GM21723 (cell line): ENCODE data around the gene SLC38A10.

Source experiments
- ATAC-seq: cut with Tn5 transposase; IDR thresholded peaks from one replicate; pipeline ENCODE4 v1.9.1; 2021; ENCODE audit warnings: mild to moderate bottlenecking, moderate library complexity; ENCODE audit not compliant: unreplicated experiment

The SLC38A10 gene

DNA sequence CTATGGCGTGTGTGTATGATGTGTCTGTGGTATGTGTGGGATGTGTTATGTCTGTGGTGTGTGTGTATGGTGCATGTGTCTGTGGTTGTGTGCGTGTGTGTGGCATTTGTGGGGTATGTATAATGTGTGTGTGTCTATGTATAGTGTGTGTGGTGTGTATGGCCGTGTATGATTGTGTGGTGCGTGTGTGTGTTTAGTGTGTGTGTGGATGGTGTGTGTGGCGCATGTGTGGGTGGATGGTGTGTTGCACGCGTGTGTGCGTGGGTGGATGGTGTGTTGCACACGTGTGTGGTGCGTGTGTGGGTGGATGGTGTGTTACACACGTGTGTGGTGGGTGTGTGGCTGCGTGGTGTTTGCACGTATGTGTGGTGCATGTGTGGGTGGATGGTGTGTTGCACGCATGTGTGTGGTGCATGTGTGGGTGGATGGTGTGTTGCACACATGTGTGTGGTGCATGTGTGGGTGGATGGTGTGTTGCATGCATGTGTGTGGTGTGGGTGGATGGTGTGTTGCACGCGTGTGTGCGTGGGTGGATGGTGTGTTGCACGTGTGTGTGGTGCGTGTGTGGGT is 5.6 kb upstream of the SLC38A10 start:
- ATAC-seq = no peak

DNA sequence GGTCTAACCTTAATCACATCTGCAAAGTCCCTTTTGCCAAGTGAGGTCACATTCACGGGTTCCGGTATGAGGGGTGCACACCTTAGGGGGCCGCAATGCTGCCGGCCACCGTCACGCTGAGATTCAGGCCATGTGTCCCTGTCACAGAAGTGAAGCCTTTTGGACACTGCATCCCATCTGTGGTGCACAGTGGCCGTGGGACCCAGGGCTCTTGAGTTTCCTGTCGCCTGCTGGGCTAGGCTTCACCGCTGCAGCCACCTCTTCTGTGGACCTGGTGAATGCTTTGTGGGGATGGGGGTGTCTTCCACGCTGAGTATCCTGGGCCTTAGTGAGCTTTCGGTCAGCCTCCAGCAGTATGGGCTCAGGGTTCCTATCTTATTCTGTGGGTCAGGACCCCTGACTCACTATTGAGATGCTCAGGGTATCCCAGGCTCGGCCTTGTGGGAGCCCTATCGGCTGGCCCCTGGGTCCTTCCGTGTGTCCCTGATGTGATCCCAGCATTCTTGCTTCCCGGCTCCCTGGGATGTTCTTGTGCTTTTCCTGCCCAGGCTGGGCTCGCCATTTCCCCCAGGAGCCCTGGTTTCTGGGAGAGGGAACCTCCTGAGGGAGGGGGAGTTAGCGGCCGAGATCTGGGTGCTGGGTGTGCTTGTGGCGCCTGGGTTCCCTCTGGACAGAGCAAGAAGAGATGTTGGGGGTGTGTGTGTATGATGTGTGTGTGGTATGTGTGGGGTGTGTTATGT is 4.9 kb upstream of the SLC38A10 start:
- ATAC-seq = no peak

DNA sequence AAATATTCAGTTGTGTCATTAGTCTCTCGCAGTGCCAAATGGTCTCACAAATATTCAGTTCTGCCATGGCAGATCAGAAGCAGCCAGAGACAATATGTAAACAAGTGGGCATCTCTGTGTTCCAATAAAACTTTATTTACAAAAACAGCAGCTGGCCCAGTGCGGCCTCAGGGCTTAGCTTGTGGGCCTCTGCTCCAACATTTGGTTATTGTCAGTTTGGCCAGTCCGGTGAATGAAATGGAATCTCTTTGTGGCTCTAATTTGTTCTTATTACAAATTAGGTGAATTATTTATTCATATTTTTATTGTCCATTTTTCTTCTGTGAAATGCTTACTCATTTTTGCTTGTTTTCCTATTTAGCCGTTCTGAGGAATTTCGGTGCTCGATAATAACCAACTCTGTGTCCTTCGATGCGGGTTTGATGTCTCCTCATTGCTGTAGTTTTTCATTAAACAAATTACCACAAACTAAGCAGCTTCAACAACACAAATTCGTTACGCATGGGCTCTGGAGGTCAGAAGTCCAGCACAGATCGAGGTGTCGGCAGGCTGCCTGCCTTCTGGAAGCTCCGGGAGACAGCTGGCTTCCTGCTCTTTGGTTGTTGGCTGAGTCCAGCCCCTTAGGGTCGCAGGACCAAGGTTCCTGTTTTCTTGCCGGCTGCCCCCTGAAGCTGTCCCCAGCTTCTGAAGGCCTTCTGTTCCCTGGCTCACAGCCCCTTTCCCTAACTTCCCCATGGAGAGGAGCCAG is 4.1 kb upstream of the SLC38A10 start:
- ATAC-seq = no peak

DNA sequence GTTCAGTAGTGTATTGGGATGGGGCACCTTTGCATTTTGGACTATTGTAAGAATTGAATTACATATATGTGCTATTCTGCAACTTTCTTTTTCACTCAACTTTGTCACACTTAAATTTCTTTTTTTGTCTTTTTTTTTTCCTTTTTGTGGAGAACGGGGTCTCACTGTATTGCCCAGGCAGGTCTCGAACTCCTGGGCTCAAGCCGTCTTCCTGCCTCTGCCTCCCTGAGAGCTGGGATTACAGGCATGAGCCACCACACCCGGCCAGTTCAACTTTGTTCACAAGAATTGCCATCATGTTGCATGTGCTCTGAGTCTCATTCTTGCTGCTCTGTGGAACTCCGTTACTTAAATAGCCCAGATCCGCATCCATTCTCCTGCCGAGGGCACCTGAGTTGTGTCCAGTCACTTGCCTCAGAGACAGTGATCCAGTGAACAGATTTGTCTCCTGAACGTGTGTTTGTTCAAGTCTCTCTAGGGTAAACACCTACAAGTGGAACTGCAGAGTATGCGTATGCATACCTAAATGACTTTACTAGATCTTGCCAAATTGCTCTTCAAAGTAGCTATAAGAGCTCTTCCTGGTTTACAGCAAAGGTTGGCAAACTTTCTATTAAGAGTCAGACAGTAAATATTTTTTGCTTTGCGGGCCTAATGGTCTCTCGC is 3.4 kb upstream of the SLC38A10 start:
- no peak for ATAC-seq

DNA sequence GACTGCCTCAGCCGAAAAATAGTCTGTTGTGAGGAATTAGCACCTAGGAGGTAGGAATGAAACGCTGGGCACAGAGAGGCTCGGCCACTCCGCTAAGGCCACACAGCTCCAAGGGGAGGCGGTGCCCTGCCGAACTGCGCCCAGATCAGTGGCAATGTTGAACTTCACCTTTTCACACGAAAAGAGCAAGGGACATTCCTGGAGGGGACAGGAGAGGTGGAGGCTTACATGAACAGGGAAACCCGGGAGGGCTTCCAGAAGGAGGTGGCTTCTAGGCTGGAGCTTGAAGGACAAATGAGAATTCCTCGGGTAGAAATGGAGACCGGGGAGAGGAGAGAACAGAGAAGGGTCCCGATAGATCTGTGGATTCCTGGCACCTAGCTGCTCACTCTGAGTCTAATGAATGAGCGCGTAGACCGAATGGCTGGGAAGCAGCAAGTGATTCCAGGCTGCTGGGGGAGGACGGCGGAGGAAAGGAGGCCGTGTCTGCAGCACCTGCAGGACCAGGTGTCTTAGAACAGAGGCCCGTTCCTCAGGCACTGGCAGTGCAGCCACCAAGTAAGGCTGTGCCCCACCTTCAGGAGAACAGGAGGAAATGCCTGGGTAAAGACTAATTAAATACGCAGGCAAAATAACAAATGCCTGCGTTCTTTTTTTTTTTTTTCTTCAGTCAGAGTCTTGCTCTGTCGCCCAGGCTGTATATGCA is 722 bp upstream of the SLC38A10 start:
- ATAC-seq = peak; percentile 17

DNA sequence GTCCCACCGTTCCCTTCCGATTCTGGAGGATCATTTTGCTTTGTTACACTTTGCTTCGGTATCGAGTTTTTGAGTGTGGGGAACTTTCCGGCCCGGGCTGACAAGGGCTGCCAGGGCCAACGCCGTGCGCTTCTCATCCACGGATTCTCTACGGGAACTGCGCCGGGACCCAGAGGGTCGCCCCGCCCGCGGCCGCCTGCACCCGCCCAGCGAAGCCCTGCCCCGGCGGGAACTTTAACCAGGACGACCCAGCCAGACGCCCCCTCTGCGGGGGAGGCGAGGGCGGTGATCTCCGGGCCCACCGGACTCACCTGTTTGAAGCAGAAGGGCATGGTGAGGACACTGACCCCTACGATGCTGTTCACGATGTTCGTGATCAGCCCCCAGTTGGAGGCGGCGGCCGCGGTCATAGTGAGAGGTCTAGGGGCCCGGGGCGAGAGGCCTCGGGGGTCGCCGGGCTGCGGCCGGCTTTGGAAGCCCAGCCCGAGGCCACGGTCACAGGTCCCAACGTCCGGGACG is 536 bp downstream of the SLC38A10 start:
- peak; percentile 28 for ATAC-seq

DNA sequence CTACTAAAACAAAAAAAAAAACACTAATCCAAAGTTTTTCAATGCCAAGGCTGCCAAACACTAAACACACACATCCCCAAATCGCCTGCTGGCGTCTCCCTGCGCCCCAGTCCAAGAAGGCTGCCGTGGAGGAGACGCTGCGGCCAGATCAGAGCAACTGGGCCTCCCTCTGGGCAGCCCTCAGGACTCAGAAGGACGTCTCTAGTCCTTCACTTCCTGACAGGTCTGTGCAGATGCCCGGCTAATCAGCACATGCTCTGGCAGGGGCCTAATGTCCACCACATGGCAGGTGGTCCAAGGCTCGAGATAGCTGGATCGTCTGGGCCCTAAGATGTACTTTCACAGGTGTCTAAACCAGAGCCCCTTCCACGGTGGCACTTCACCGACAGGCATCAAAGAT is 2.7 kb downstream of the SLC38A10 start:
- no peak for ATAC-seq

DNA sequence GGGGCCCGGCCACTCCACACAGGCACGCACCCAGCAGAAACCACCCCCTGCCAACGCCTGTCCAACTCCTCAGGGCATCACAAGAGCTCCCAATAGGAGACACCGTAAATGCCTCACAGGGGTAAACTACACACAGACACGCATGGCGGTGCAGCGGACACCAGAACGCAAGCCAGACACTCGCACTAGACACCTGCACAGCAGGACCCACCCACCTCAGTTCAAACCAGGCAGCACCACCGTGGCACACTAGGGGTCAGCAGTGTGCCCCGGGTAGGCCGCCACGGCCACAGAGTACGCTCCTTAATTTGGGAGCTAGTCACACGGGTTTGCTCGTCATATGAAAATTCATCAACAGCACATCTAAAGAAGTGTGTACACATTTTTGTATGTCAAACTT is 3.4 kb downstream of the SLC38A10 start:
- ATAC-seq = no peak

DNA sequence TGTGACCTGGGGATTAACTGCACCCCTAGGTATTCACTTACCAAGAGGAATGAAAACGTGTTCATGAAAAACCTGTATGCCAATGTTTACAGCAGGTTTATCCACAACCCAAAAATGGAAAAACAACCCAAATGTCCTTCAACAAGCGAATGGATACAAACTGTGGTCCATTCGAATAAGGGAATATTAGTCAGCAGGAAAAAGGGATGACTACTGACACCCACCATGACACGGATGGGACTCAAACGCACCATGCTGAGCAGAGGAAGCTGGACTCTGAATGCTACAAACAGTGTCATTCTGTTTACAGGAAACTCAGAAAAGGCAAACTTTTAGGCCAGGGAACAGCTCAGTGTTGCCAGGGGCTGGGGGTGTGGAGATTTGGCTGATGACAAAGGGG is 4.9 kb downstream of the SLC38A10 start:
- no peak for ATAC-seq

DNA sequence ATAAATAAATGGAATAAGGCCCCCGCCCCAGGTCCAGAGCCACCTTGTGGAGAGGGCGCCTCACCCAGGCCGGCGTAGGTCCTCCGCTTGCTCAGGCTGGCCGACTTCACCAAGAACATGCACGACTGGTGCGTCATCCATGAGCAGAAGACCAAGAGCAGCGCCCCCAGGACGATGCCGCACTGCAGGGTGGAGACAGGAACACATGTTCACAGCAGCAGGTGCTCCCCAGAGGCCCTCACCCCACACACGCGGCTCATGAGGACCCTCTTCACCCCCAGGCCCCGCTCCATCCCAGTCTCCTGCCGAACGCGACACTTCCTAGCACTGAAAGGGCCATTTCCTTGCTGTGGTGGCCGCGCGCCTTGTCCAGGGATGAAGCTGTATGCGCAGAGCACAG is 5.5 kb downstream of the SLC38A10 start:
- ATAC-seq = no peak

DNA sequence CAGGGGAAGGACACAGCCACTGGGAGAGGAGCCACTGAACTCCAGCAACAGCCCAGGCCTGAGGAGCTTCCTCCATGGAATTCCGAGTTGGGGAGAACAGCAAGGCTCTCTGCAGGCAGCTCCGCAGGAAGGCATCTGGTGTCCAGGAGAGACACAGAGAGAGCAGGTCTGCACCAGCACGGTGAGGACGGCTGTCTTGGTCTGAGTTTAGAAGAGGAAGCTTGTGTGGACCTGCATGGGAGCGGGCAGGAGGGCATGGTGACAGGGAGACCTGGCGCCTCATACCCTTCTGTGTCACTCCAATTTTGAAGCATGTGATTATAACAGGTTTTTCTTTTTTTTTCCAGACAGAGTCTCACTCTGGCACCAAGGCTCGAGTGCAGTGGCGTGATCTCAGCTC is 6.4 kb downstream of the SLC38A10 start:
- ATAC-seq = no peak

DNA sequence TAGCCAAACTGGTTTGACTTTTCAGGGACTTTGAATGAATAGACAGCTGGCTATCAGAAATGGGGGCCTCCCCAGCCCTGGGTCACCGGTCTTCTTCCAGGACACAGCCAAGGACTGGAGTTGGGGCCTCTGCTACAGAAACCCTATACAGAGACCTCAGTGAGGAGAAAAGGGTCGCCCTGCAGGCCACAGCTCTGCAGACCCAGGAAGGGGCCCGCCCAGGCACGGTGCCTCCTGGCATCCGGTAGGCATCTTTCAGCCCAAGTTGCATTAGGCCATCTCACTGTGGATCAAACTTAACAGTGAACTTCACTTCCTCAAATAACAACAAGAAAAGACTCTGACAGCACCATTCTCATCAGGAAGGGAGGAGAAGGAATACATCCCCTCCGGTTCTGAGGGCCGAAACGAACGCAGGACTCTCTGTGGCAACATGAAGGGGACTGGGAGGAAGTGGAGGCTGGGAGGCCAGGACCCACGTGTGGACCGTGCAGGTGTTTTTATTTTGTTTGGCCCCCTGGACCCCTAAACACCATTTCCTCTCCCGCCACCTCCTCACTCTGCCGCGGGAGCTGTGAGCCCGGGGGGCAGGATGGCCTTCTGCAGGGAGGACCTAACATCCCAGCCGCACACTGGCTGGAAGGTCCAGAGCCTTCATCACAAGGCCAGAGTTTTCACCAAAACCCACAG is 7.2 kb downstream of the SLC38A10 start:
- ATAC-seq = no peak

DNA sequence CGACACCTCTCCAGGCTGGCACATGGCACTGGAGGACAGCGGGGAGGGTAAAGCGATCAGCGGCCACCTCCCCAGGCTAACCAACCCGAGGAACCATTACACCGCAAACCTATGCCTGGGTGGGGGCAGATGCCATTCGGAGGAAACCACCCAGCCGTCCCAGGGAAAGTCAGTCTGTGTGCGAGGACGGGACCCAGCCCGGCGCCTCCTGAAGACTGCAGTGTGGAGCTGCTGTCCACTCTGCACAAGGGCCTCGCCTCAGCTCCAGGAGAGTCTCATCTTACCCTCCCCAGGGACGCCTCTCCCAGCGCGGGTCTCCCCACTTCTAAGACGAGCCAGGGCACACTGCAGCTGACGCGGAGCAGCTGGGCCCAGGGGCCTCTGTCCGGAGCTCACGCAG is 8.0 kb downstream of the SLC38A10 start:
- ATAC-seq = no peak

DNA sequence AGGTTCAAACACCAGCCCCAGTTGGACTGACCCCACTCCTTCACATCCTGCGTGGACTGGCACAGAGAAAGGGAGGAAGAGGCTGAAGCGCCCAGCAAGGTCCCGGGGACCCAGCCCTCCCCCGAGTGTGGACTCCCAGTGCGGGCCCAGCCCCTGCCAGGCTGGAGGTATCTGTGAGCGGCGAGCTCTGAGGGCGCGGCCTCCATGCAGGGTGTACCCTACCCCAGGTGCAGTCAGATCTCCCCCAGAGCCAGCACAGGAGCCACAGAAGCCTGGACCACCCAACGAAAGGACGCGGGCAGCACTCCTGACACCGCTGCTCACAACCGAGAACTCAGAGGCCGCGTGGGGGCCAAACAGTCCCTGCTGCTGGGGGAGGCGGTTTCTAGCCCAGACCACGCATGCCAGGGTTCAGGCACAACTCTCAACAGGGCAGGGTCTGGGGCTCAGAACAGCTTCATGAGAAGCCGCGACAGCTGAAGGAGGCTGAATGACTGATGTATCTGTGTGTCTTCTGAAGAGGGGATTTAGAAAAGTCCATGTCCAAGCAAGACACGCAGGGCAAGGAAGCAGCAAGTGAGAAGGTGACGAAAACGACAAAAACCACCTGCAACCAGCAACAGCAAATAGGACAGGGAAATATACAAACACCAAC is 8.5 kb downstream of the SLC38A10 start:
- ATAC-seq = no peak

DNA sequence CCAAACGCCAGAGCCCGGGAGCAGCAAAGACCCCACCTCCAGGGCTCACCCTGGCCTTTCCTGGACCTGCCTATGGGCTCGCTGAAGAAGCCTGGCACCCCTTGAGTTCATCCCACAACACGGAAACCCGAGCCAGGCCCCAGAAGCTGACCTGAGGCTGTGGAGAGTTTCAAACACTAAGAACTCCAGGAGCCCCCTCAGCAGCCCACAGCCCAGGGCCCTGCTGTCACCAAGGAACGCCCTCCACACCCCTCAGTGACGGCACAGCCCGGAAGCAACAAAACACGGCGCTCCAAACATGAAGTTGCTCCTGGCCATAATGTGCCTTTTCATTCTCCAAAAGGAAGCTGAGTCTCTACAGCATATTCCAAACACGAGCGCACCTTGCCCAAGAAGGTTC is 9.2 kb downstream of the SLC38A10 start:
- ATAC-seq = no peak

DNA sequence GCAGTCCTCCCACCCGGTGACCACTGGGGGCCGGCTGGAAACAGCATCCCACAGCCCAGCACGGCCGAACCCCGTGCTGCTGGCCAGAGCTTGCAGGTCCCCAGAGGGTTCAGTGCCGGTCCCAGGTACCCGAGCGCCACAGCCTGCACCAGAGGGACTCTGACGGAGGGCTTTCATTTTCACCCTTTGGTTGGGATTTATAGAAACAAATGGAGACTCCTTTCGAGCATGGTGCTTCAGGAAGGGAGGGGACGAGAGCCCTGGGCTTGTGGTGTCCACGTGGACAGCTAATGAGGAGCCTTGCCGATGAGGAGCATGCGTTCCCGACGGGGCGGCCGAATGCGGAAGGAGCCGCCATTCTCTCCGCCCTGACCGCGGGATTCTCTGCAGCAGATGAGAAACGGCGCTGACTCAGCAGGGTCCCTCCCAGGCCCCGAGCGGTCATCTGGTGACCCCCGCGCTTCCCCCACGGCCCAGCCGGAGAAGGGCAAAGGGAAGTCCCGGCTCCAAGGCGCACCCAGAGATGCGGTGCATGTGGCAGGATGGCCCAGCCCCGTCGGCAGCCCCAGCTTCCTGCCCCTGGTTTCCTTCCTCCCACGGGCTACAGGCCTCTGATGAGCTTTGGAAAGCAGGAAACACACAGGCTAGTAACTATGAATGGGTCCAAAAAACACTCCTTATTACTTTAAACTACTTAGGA is 9.8 kb downstream of the SLC38A10 start:
- ATAC-seq = no peak

DNA sequence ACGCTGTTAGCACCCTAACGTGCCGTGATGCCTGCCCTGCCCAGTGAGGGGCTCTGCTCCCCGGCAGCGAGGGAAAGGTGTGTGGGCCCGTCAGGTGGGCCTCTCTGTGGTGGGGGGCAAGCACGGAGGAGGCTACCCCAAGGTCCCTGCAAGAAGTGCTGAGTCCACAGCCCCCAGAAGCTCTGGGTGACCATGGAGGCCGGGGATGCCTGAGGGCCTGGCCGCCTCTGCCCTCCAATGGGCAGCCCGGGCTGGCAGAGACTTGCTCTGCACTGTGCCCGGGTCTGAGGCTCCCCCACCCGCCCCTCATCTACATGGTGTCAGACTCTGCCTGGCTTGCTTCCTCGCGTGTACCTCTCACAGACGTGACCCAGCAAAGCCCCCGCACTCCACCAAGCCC is 12.2 kb downstream of the SLC38A10 start:
- no peak for ATAC-seq

DNA sequence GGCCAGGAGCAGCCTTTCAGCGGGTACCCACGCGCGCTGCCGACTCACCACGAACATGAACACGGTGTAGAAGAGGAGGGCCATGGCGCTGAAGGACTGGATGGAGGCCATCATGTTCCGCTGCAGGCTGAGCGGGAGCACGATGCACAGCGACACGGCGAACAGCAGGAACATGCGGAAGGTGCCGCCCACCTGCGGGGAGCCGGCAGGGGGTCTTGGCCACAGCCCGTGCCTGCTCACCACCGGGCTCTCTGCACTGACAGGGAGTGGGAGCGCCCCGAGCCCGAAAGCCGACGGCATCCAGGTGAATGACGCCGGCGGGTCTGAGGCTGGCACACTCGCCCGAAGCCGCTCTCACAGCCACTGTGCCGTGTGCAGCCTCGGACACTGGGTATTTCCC is 13.0 kb downstream of the SLC38A10 start:
- no peak for ATAC-seq

DNA sequence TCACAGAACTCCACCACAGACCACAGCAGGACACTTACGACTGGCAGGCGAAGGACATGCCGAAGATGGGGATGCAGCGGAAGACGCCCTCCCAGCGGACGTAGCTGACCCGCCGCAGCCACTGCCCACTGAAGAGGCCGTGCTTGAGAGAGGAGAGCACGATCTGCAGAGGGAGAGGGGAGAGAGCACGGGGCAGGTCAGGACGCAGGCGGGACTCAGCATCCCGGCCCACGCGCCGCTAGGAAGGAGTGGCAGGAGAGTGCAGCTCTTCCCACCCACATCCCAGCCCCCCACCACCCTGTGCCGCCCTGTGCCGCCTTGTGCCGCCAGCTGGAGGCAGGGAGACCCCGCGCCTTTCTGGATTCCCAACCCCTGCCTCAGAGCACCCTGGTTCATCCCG is 14.5 kb downstream of the SLC38A10 start:
- no peak for ATAC-seq
